ENCODE measurements around the gene DGKG.

DGKG gene

DNA sequence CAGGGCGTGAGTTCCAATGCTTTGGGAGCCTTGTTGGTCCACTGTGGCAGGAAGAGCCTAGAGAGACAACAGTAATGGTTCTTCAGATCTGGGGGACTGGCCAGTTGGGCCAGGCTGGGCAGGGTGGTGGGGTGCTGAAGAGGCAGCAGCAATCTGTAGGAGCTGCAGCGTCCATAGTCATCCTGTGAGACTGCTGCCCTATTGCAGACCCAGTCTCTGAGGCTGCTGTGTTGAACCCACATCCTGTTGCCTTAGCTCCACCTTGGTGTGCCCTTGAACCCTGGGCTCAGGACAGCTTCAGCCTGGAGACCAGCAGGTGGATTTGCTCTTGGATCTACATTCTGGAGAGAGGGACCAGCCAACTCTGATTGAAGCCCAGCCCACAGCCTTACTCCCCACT is 229.5 kb downstream of the DGKG start:
- Histone ChIP-seq H3K4me3 (ENCODE audit: low read length in 2 of 2) (no peak overlapping the region), H3K27ac (ENCODE audit: low read depth in 2 of 2, low read length in 2 of 2) (no peak overlapping the region)

DNA sequence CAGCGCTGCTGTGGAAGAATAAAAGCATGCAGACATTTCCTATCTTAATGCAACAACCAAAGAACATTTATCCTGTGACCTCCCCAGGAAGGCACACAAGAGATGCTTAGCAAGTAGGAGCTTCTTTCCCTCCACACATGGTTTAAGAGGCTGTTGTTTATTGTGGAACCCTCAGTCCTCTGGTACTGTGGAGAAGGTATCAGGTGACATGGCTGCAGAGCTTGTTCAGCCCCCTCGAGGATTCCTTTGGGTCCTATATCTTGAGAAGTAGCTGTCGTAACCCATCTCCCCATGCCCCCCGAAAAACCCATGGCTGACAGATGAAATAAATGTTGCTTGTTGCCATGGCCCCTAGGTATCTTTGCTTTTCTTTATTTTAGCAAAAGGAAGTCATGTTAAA is 232.8 kb downstream of the DGKG start:
- peaks cover 0 to 2% of the 10 kb centered on the region in 2 donors for H3K27me3 ChIP-seq (ENCODE audit: control insufficient read depth in 2 of 2, insufficient read depth in 2 of 2, low read length in 2 of 2)
- no peak overlapping the region for H3K9ac ChIP-seq (ENCODE audit: low read depth in 1 of 2, low read length in 2 of 2)
- no peak overlapping the region for H3K27ac ChIP-seq (ENCODE audit: low read depth in 2 of 2, low read length in 2 of 2)

More for the DNA sequence above, 229.5 kb downstream of the DGKG start:
- no peaks in the 10 kb centered on the region for H3K4me1 ChIP-seq (ENCODE audit: control insufficient read depth in 2 of 2, insufficient read depth in 2 of 2, low read length in 2 of 2)
- H3K9me3 ChIP-seq (ENCODE audit: control insufficient read depth in 2 of 2, low read length in 2 of 2): no peaks in the 10 kb centered on the region
- no peak overlapping the region for H3K9ac ChIP-seq (ENCODE audit: low read depth in 1 of 2, low read length in 2 of 2)
- no peaks in the 10 kb centered on the region for H3K36me3 ChIP-seq (ENCODE audit: control insufficient read depth in 2 of 2, insufficient read depth in 2 of 2, low read length in 2 of 2)
- H3K27me3 ChIP-seq (ENCODE audit: control insufficient read depth in 2 of 2, insufficient read depth in 2 of 2, low read length in 2 of 2): peaks cover 0 to 8% of the 10 kb centered on the region in 2 donors

DNA sequence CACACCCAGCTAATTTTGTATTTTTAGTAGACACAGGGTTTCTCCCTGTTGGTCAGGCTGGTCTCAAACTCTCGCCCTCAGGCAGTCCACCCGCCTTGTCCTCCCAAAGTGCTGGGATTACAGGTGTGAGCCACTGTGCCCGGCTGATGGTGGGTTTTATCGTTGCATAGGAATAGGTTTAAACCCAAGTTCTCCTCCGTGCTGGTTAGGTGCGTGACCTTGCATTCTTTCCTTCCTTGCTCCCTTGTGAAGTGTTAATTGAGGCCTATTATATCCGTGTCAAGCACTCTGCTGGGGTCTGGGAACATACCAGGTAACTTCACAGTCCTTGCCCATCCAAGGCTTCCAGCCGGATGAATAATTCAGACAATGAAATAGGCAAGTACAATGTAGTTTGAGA is 233.9 kb downstream of the DGKG start:
- no peaks in the 10 kb centered on the region for H3K4me1 ChIP-seq (ENCODE audit: control insufficient read depth in 2 of 2, insufficient read depth in 2 of 2, low read length in 2 of 2)
- H3K9ac ChIP-seq (ENCODE audit: low read depth in 1 of 2, low read length in 2 of 2): no peak overlapping the region
- H3K4me3 ChIP-seq (ENCODE audit: low read length in 2 of 2): no peak overlapping the region
- H3K27ac ChIP-seq (ENCODE audit: low read depth in 2 of 2, low read length in 2 of 2): no peak overlapping the region
- no peaks in the 10 kb centered on the region for H3K9me3 ChIP-seq (ENCODE audit: control insufficient read depth in 2 of 2, low read length in 2 of 2)
- peaks cover 0 to 2% of the 10 kb centered on the region in 2 donors for H3K27me3 ChIP-seq (ENCODE audit: control insufficient read depth in 2 of 2, insufficient read depth in 2 of 2, low read length in 2 of 2)
- H3K36me3 ChIP-seq (ENCODE audit: control insufficient read depth in 2 of 2, insufficient read depth in 2 of 2, low read length in 2 of 2): no peaks in the 10 kb centered on the region

More for the DNA sequence above, 232.8 kb downstream of the DGKG start:
- no peaks in the 10 kb centered on the region for H3K9me3 ChIP-seq (ENCODE audit: control insufficient read depth in 2 of 2, low read length in 2 of 2)
- no peak overlapping the region for H3K4me3 ChIP-seq (ENCODE audit: low read length in 2 of 2)
- H3K36me3 ChIP-seq (ENCODE audit: control insufficient read depth in 2 of 2, insufficient read depth in 2 of 2, low read length in 2 of 2): no peaks in the 10 kb centered on the region
- H3K4me1 ChIP-seq (ENCODE audit: control insufficient read depth in 2 of 2, insufficient read depth in 2 of 2, low read length in 2 of 2): no peaks in the 10 kb centered on the region

DNA sequence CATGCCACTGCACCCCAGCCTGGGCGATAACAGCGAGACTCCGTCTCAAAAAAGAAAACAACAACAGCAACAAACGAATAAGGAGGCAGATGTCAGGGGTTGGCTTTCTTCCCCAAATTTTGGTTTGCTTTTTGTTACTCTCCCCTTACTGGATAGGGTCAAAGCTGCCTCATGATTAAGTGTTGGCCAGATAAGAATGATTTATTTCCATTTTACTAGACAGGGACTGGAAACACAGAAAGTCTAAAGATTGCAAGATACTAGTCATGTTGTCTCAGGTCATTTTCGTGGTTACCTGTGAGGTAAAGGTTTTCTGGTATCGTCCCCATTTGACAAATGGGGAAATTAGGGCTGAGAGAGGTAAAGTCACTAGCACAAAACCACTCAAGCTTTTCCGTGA is 234.6 kb downstream of the DGKG start:
- H3K27ac ChIP-seq (ENCODE audit: low read depth in 2 of 2, low read length in 2 of 2): no peak overlapping the region
- H3K9me3 ChIP-seq (ENCODE audit: control insufficient read depth in 2 of 2, low read length in 2 of 2): no peaks in the 10 kb centered on the region
- H3K4me1 ChIP-seq (ENCODE audit: control insufficient read depth in 2 of 2, insufficient read depth in 2 of 2, low read length in 2 of 2): no peaks in the 10 kb centered on the region
- H3K4me3 ChIP-seq (ENCODE audit: low read length in 2 of 2): no peak overlapping the region
- H3K27me3 ChIP-seq (ENCODE audit: control insufficient read depth in 2 of 2, insufficient read depth in 2 of 2, low read length in 2 of 2): peaks cover 0 to 2% of the 10 kb centered on the region in 2 donors
- H3K36me3 ChIP-seq (ENCODE audit: control insufficient read depth in 2 of 2, insufficient read depth in 2 of 2, low read length in 2 of 2): no peaks in the 10 kb centered on the region
- H3K9ac ChIP-seq (ENCODE audit: low read depth in 1 of 2, low read length in 2 of 2): no peak overlapping the region

DNA sequence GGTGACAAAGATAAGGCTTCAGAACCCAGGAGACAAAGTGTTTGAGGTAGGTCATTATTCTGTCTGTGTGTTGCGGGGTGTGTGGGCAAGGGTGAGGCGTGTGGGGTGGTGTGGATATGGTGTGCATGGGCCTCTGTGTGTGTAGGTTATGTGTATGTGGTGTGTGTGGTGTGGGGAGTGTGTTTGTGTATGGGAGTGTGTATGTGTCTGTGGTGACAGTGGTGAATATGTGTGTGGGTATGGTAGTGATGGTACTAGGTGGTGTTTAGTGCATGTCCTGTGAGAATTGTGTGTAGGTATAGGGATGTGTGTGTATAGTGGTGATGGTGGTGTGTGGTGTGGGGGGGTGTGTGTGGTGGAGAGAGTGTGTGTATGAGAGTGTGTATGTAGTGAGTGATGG is 236.9 kb downstream of the DGKG start:
- Histone ChIP-seq H3K27ac (ENCODE audit: low read depth in 2 of 2, low read length in 2 of 2) (no peak overlapping the region), H3K4me1 (ENCODE audit: control insufficient read depth in 2 of 2, insufficient read depth in 2 of 2, low read length in 2 of 2) (no peaks in the 10 kb centered on the region), H3K9me3 (ENCODE audit: control insufficient read depth in 2 of 2, low read length in 2 of 2) (no peaks in the 10 kb centered on the region), H3K27me3 (ENCODE audit: control insufficient read depth in 2 of 2, insufficient read depth in 2 of 2, low read length in 2 of 2) (no peaks in the 10 kb centered on the region), H3K4me3 (ENCODE audit: low read length in 2 of 2) (no peak overlapping the region), H3K9ac (ENCODE audit: low read depth in 1 of 2, low read length in 2 of 2) (no peak overlapping the region), H3K36me3 (ENCODE audit: control insufficient read depth in 2 of 2, insufficient read depth in 2 of 2, low read length in 2 of 2) (no peaks in the 10 kb centered on the region)

DNA sequence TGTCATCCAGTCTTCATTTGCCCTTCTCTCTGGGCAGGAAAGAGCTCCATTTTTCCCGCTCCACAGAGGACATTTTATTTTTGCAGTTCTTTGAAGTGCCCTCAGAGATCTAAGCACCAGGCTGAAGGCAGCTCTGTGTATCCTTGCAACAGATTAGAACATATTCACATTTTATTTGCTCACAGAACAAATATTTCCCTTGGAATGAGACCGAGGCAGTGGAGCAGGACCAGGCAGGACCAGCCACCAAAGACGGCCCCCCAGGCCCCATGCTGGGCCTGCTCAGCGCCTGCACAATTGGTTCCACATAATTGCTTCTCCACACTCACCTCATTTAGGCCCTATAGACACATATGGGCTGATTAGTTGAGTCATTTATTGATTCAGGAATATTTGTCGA is 237.4 kb downstream of the DGKG start:
- H3K9me3 ChIP-seq (ENCODE audit: control insufficient read depth in 2 of 2, low read length in 2 of 2): no peaks in the 10 kb centered on the region
- H3K36me3 ChIP-seq (ENCODE audit: control insufficient read depth in 2 of 2, insufficient read depth in 2 of 2, low read length in 2 of 2): no peaks in the 10 kb centered on the region
- H3K4me3 ChIP-seq (ENCODE audit: low read length in 2 of 2): no peak overlapping the region
- H3K27ac ChIP-seq (ENCODE audit: low read depth in 2 of 2, low read length in 2 of 2): no peak overlapping the region
- no peak overlapping the region for H3K9ac ChIP-seq (ENCODE audit: low read depth in 1 of 2, low read length in 2 of 2)
- peaks cover 0 to under 1% of the 10 kb centered on the region in 2 donors for H3K27me3 ChIP-seq (ENCODE audit: control insufficient read depth in 2 of 2, insufficient read depth in 2 of 2, low read length in 2 of 2)
- H3K4me1 ChIP-seq (ENCODE audit: control insufficient read depth in 2 of 2, insufficient read depth in 2 of 2, low read length in 2 of 2): no peaks in the 10 kb centered on the region

DNA sequence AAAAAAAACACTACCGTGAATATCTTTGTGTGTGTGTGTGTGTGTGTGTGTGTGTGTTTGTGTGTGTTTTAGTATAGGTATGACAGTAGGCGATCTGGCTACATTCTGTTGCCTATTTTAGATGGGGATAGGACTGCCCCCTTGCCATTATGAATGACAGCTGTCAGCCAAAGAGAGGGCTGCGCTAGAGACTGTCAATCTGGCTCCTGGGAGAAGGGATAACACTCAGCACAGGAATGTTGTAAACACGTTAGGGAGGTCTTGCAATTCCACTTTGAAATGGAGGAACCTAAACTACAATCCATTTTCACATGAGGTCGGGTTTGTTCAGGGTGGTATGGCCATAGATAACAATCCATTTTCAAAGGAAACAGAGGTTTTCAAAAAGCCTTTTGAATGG is 239.0 kb downstream of the DGKG start:
- Histone ChIP-seq H3K9me3 (ENCODE audit: control insufficient read depth in 2 of 2, low read length in 2 of 2) (no peaks in the 10 kb centered on the region), H3K27me3 (ENCODE audit: control insufficient read depth in 2 of 2, insufficient read depth in 2 of 2, low read length in 2 of 2) (peaks cover 0 to 6% of the 10 kb centered on the region in 2 donors), H3K4me3 (ENCODE audit: low read length in 2 of 2) (no peak overlapping the region), H3K9ac (ENCODE audit: low read depth in 1 of 2, low read length in 2 of 2) (no peak overlapping the region), H3K36me3 (ENCODE audit: control insufficient read depth in 2 of 2, insufficient read depth in 2 of 2, low read length in 2 of 2) (no peaks in the 10 kb centered on the region), H3K27ac (ENCODE audit: low read depth in 2 of 2, low read length in 2 of 2) (no peak overlapping the region), H3K4me1 (ENCODE audit: control insufficient read depth in 2 of 2, insufficient read depth in 2 of 2, low read length in 2 of 2) (no peaks in the 10 kb centered on the region)

DNA sequence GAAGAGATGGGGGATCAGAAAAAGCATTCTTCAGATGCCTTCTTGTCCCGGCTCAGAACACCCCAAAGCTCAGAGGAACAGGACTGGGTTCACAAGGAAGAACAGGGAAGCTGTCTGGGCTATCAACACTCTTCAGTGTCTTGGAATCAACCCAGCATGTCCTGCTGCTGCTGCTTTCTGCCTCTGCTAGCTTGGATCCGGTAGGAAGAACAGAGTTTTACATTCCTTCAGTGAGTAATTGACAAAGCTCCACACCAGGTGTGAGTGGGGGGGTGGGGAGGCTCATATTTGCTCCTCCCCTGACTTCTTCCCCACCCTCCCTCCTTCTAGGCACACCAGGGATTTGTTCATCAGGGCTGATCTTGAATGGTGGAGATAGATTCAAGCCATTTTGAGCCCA is 240.1 kb downstream of the DGKG start:
- Histone ChIP-seq H3K36me3 (ENCODE audit: control insufficient read depth in 2 of 2, insufficient read depth in 2 of 2, low read length in 2 of 2) (no peaks in the 10 kb centered on the region), H3K27me3 (ENCODE audit: control insufficient read depth in 2 of 2, insufficient read depth in 2 of 2, low read length in 2 of 2) (peaks cover 0 to 6% of the 10 kb centered on the region in 2 donors), H3K9ac (ENCODE audit: low read depth in 1 of 2, low read length in 2 of 2) (no peak overlapping the region), H3K27ac (ENCODE audit: low read depth in 2 of 2, low read length in 2 of 2) (no peak overlapping the region), H3K4me3 (ENCODE audit: low read length in 2 of 2) (no peak overlapping the region), H3K4me1 (ENCODE audit: control insufficient read depth in 2 of 2, insufficient read depth in 2 of 2, low read length in 2 of 2) (no peaks in the 10 kb centered on the region), H3K9me3 (ENCODE audit: control insufficient read depth in 2 of 2, low read length in 2 of 2) (no peaks in the 10 kb centered on the region)

DNA sequence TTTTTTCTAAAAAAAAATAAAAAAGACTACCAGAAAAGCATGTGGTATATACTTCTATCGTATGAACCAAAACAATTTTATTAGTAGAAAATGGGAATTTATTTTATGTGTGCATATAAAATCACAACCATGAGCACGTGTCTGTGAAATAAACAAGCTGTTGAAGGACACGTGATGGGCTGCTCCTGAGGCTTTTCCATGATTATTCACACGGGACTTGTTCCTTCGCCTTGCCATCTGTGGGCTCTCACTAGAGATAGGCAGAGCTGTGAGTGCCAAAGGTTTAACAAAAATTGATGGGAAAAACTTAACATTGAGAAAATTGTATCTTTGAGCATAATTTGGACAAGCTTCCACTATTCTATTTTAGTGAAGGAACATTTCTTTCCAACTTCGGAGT is 240.8 kb downstream of the DGKG start:
- H3K9ac ChIP-seq (ENCODE audit: low read depth in 1 of 2, low read length in 2 of 2): no peak overlapping the region
- H3K9me3 ChIP-seq (ENCODE audit: control insufficient read depth in 2 of 2, low read length in 2 of 2): no peaks in the 10 kb centered on the region
- no peak overlapping the region for H3K27ac ChIP-seq (ENCODE audit: low read depth in 2 of 2, low read length in 2 of 2)
- H3K4me1 ChIP-seq (ENCODE audit: control insufficient read depth in 2 of 2, insufficient read depth in 2 of 2, low read length in 2 of 2): no peaks in the 10 kb centered on the region
- no peak overlapping the region for H3K4me3 ChIP-seq (ENCODE audit: low read length in 2 of 2)
- peaks cover 0 to 6% of the 10 kb centered on the region in 2 donors for H3K27me3 ChIP-seq (ENCODE audit: control insufficient read depth in 2 of 2, insufficient read depth in 2 of 2, low read length in 2 of 2)
- no peaks in the 10 kb centered on the region for H3K36me3 ChIP-seq (ENCODE audit: control insufficient read depth in 2 of 2, insufficient read depth in 2 of 2, low read length in 2 of 2)

DNA sequence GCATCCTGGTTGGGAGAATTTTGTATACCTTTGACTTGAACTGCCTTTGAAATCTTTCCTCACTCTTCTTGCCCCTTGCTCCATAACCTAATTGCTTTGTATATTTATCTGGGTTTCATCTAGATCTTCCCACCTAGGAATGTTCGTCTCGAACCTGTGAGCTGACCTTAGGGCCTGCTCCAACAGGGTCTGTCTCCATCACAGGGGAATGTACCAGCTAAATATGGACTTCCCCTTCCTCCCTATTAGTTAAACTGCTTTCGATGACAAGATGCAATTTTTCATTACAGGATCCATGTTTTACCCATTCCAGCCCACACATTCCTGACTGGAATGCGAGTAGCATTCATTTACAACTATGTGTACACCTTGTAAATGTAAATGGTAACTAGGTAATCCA is 242.5 kb downstream of the DGKG start:
- no peak overlapping the region for H3K9ac ChIP-seq (ENCODE audit: low read depth in 1 of 2, low read length in 2 of 2)
- H3K4me1 ChIP-seq (ENCODE audit: control insufficient read depth in 2 of 2, insufficient read depth in 2 of 2, low read length in 2 of 2): no peaks in the 10 kb centered on the region
- H3K4me3 ChIP-seq (ENCODE audit: low read length in 2 of 2): no peak overlapping the region
- peaks cover 0 to 8% of the 10 kb centered on the region in 2 donors for H3K27me3 ChIP-seq (ENCODE audit: control insufficient read depth in 2 of 2, insufficient read depth in 2 of 2, low read length in 2 of 2)
- no peaks in the 10 kb centered on the region for H3K36me3 ChIP-seq (ENCODE audit: control insufficient read depth in 2 of 2, insufficient read depth in 2 of 2, low read length in 2 of 2)
- H3K27ac ChIP-seq (ENCODE audit: low read depth in 2 of 2, low read length in 2 of 2): no peak overlapping the region
- H3K9me3 ChIP-seq (ENCODE audit: control insufficient read depth in 2 of 2, low read length in 2 of 2): no peaks in the 10 kb centered on the region

DNA sequence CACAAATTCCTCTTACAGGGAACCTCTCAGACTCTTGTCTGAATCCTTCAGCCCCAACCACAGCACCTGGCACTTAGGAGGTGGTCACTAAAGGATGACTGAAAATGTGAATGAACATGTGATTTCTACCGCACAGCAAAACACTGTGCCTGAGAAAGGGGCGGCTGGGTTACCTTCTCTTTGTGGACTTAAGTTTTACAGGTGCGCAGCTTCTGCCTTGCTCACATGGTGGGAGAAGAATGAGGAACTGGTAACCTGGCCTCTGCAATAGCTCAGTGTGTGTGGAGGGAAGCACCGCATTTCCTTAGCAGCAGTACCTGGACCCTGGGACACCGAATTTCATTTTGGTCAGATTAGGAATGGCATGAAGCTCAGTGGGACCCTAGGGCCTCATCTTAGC is 243.3 kb downstream of the DGKG start:
- Histone ChIP-seq H3K4me3 (ENCODE audit: low read length in 2 of 2) (no peak overlapping the region), H3K9me3 (ENCODE audit: control insufficient read depth in 2 of 2, low read length in 2 of 2) (no peaks in the 10 kb centered on the region), H3K27ac (ENCODE audit: low read depth in 2 of 2, low read length in 2 of 2) (no peak overlapping the region), H3K27me3 (ENCODE audit: control insufficient read depth in 2 of 2, insufficient read depth in 2 of 2, low read length in 2 of 2) (peaks cover 6 to 8% of the 10 kb centered on the region in 2 donors), H3K36me3 (ENCODE audit: control insufficient read depth in 2 of 2, insufficient read depth in 2 of 2, low read length in 2 of 2) (no peaks in the 10 kb centered on the region), H3K9ac (ENCODE audit: low read depth in 1 of 2, low read length in 2 of 2) (no peak overlapping the region), H3K4me1 (ENCODE audit: control insufficient read depth in 2 of 2, insufficient read depth in 2 of 2, low read length in 2 of 2) (no peaks in the 10 kb centered on the region)
